Skeletal muscle cell (primary cell): ENCODE measurements around the gene SPAG16.
"Not testable (repeated sequence)": the region's sequence is repeated elsewhere in the genome, so short reads cannot be mapped to it uniquely, and the experiment has no call there.

Experiments used
- DNase-seq: peaks from one replicate; pipeline ENCODE4 v3.0.0-alpha.2; 2010; ENCODE audit warnings: low read depth
- H3K4me3 ChIP-seq: 2 replicates; pipeline ENCODE4 v1.5.1; 2011; ENCODE audit warnings: low read depth, mild to moderate bottlenecking, control low read depth, low read length, moderate library complexity

Gene SPAG16

GRCh38 chr2:213669657-213670056, 385.4 kb downstream of the SPAG16 start:
- DNase-seq, result no peak

GRCh38 chr2:213678437-213679218, 394.4 kb downstream of the SPAG16 start:
- no peak for DNase-seq
- no peak overlapping the region for H3K4me3 ChIP-seq

More at GRCh38 chr2:213669657-213670056, 385.4 kb downstream of the SPAG16 start:
- H3K4me3 ChIP-seq, result no peak overlapping the region

GRCh38 chr2:213679894-213680293, 395.6 kb downstream of the SPAG16 start:
- DNase-seq, result no peak

GRCh38 chr2:213682276-213682675, 398.0 kb downstream of the SPAG16 start:
- no peak for DNase-seq
- H3K4me3 ChIP-seq, result no peak overlapping the region

More at GRCh38 chr2:213679894-213680293, 395.6 kb downstream of the SPAG16 start:
- no peak overlapping the region for H3K4me3 ChIP-seq

- H3K4me3 ChIP-seq, result no peak overlapping the region
- no peak for DNase-seq
Observed at GRCh38 chr2:213688133-213688532, 403.9 kb downstream of the SPAG16 start.

- not testable (repeated sequence) for DNase-seq, H3K4me3 ChIP-seq
Observed at GRCh38 chr2:213688825-213689224, 404.6 kb downstream of the SPAG16 start.

GRCh38 chr2:213689585-213689984, 405.3 kb downstream of the SPAG16 start:
- DNase-seq, result no peak
- H3K4me3 ChIP-seq, result no peak overlapping the region

- no peak for DNase-seq
- H3K4me3 ChIP-seq, result no peak overlapping the region
Observed at GRCh38 chr2:213691351-213691750, 407.1 kb downstream of the SPAG16 start.

GRCh38 chr2:213696442-213696841, 412.2 kb downstream of the SPAG16 start:
- no peak for DNase-seq
- no peak overlapping the region for H3K4me3 ChIP-seq

GRCh38 chr2:213701365-213701764, 417.1 kb downstream of the SPAG16 start:
- not testable (repeated sequence) for H3K4me3 ChIP-seq, DNase-seq

- DNase-seq, result no peak
- H3K4me3 ChIP-seq, result no peak overlapping the region
Observed at GRCh38 chr2:213703406-213704098, 419.3 kb downstream of the SPAG16 start.

- no peak for DNase-seq
- H3K4me3 ChIP-seq, result no peak overlapping the region
Observed at GRCh38 chr2:213710164-213710563, 425.9 kb downstream of the SPAG16 start.

- H3K4me3 ChIP-seq, DNase-seq: not testable (repeated sequence)
Observed at GRCh38 chr2:213718411-213718810, 434.1 kb downstream of the SPAG16 start.

GRCh38 chr2:213722565-213722964, 438.3 kb downstream of the SPAG16 start:
- DNase-seq, result no peak
- no peak overlapping the region for H3K4me3 ChIP-seq

GRCh38 chr2:213723041-213723560, 438.8 kb downstream of the SPAG16 start:
- H3K4me3 ChIP-seq, result no peak overlapping the region
- no peak for DNase-seq

GRCh38 chr2:213723707-213724106, 439.4 kb downstream of the SPAG16 start:
- DNase-seq, result no peak

GRCh38 chr2:213726101-213726500, 441.8 kb downstream of the SPAG16 start:
- H3K4me3 ChIP-seq, result no peak overlapping the region
- no peak for DNase-seq

More at GRCh38 chr2:213723707-213724106, 439.4 kb downstream of the SPAG16 start:
- H3K4me3 ChIP-seq, result no peak overlapping the region

- DNase-seq, result no peak
- no peak overlapping the region for H3K4me3 ChIP-seq
Observed at GRCh38 chr2:213733893-213734292, 449.6 kb downstream of the SPAG16 start.

- no peak for DNase-seq
Observed at GRCh38 chr2:213740453-213740852, 456.2 kb downstream of the SPAG16 start.

GRCh38 chr2:213751446-213751845, 467.2 kb downstream of the SPAG16 start:
- no peak overlapping the region for H3K4me3 ChIP-seq
- no peak for DNase-seq

More at GRCh38 chr2:213740453-213740852, 456.2 kb downstream of the SPAG16 start:
- no peak overlapping the region for H3K4me3 ChIP-seq
